Measurements from ENCODE around the gene PRR20C.
A peak's percentile ranks its signal among the peaks of the same experiment; 100 is the strongest.
"Not testable (repeated sequence)": the region's sequence is repeated elsewhere in the genome, so short reads cannot be mapped to it uniquely, and the experiment has no call there.

Gene PRR20C

GRCh38 chr13:57153761-57154160, at the start of gene PRR20C:
Gene PRR20C, plus strand, starts transcription at chr13:57154061. Its CDS starts 387 bp downstream, at chr13:57154448.
- not testable (repeated sequence) for DNase-seq (ENCODE audit: low spot score); H3K4me3 ChIP-seq; H3K27ac ChIP-seq

DNA sequence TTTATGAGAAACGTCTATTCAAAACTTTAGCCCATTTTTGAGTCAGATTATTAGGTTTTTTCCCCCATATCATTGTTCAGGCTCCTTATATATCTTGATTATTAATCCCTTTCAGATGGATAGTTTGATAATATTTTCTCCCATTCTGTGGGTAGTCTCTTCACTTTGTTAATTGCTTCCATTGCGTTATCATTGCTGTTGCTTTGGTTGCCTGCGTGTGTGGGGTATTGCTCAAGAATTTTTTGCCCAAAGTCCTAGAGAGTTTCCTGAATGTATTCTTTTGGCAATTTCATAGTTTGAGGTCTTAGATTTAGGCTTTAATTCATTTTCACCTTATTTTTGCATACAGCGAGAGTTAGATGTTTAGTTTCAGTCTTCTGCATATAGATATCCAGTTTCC, 38.9 kb upstream of the PRR20C start:
- no peak overlapping the region for H3K27ac ChIP-seq
- no peak overlapping the region for H3K4me3 ChIP-seq
- DNase-seq (ENCODE audit: low spot score) = no peak
- TF ChIP-seq CTCF (IDR thresholded peaks at IDR 0.05) = no peak

- no peak overlapping the region for H3K4me3 ChIP-seq
- no peak for DNase-seq (ENCODE audit: low spot score)
- no peak for TF ChIP-seq CTCF (IDR thresholded peaks at IDR 0.05)
- peak overlapping the region in 1 of 2 donors; percentile 14 for H3K27ac ChIP-seq
Measured at GRCh38 chr13:57123681-57124080, 30.2 kb upstream of the PRR20C start.

DNA sequence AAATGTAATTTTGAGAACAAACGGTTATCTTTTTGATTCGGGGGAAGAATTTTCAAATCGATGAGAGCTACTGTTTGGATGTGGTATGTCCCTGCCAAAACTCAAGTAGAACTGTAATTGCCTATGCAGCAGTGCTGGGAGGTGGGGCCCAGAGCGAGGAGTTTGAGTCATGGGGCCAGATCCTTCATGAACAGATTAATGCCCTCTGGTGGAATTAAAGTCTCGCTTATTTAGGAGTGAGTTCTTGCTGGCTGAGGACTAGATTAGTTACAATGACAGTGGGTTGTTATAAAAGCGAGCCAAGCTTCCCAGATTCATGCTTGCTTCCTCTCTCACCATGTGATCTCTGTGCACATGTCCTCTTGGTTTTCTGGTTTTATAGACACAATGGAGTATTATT, 25.0 kb upstream of the PRR20C start:
- no peak overlapping the region for H3K27ac ChIP-seq
- DNase-seq (ENCODE audit: low spot score) = no peak
- TF ChIP-seq CTCF (IDR thresholded peaks at IDR 0.05) = no peak
- H3K4me3 ChIP-seq = no peak overlapping the region

DNA sequence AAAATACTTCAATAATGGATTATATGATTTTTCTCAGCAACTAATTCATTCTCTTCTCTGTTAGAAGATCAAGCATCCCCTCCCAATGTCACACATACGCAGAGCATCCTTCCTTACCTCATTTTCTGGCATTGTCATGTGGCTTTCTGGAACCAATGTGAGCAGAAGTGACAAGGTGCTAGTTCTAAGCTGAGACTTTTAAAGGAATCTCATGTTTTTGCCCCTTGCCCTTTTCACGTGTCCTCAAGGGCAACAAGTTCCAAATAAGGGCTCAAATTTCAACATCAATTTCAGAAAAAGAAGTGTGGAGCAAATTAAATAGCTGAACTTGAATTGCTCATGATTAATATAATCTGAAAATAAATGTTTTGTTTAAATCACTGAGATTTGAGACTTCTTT, 17.8 kb upstream of the PRR20C start:
- H3K4me3 ChIP-seq = no peak overlapping the region
- H3K27ac ChIP-seq = no peak overlapping the region
- TF ChIP-seq CTCF (IDR thresholded peaks at IDR 0.05) = no peak
- DNase-seq (ENCODE audit: low spot score) = no peak

DNA sequence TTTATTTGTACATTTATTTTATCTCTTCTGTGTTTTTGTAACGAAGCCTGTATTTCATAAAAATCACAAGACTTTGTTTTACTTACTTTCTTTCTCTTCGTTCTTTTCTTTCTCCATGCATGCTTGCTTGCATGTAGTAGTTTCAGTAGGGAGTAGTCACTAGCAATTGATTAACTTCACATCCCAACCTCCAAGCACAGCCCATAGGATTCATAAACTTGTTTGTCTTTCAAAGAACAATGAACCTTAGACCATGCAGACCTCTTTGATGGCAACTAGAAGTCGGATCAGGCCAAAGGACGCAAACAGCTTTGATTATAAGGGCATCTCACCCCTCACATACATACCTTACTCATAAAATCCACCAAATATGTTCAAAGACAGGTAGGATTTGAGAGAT, 16.3 kb upstream of the PRR20C start:
- DNase-seq (ENCODE audit: low spot score) = no peak
- no peak overlapping the region for H3K4me3 ChIP-seq
- TF ChIP-seq CTCF (IDR thresholded peaks at IDR 0.05) = no peak
- H3K27ac ChIP-seq = no peak overlapping the region

DNA sequence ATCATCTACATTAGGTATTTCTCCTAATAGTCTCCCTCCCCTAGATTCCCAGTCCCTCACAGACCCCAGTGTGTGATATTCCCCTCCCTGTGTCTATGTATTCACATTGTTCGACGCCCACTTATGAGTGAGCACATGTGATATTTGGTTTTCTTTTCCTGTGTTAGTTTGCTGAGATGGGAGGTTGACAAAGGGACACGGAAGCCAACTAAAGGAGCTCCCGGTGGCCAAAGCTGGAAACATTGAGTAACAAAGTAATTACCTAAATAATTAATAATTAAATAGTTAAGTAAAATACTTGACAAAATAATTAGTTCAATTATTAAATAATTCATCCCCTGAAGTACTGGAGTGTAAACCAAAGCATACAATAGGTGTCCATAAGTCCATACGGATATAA, 14.9 kb upstream of the PRR20C start:
- Histone ChIP-seq H3K4me3 (no peak overlapping the region), H3K27ac (no peak overlapping the region)
- DNase-seq (ENCODE audit: low spot score) = no peak
- TF ChIP-seq CTCF (IDR thresholded peaks at IDR 0.05) = no peak

DNA sequence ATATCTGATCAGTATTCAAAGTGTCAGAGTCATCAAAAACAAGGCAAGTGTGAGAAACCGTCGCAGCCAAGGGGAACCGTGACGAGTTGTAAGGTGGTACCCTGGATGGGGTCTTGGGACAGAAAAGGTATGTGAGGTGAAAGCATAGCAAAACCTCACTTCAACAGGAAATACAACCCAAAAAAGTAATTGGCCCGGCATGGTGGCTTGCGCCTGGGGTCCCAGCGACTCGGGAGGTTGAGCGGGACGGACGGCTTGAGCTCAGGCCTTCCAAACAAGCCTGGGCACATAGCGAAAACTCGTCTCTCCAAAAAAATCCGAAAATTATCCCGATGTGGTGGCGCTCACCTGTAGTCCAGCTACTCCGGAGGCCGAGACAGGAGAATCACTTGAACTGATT, 14.1 kb upstream of the PRR20C start:
- not testable (repeated sequence) for H3K4me3 ChIP-seq; H3K27ac ChIP-seq; DNase-seq (ENCODE audit: low spot score)

GRCh38 chr13:57140235-57140968, 13.5 kb upstream of the PRR20C start, which contains the start of gene PRR20A:
Gene PRR20A, plus strand, starts transcription at chr13:57140918. Its CDS starts 387 bp downstream, at chr13:57141305.
- not testable (repeated sequence) for H3K4me3 ChIP-seq; DNase-seq (ENCODE audit: low spot score); H3K27ac ChIP-seq

- not testable (repeated sequence) for H3K4me3 ChIP-seq; H3K27ac ChIP-seq; DNase-seq (ENCODE audit: low spot score)
Measured at GRCh38 chr13:57147188-57147587, 6.7 kb upstream of the PRR20C start, which contains the start of gene PRR20B. Gene PRR20B, plus strand, starts transcription at chr13:57147488. Its CDS starts 387 bp downstream, at chr13:57147875.

DNA sequence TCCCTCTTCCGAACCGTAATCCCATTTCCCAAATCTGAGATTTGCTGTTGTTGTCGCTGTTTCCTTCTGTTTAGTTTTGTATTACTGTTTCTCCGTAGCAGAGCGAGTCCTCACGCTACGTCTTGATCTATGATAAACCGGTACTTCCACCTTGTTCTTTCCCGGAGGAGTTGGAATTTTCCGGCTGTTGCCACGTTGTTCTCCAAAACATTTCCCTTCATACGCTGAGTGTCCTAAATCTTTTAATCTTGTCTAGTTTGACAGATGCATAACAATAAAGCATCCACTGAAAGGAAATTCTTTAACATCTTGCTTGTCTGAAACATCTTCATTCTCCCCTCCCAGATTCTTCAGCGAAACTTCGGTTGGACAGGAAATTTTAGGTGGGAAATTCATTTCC, 5.8 kb upstream of the PRR20C start:
- H3K4me3 ChIP-seq; DNase-seq (ENCODE audit: low spot score); H3K27ac ChIP-seq: not testable (repeated sequence)

GRCh38 chr13:57160332-57160731, 6.5 kb downstream of the PRR20C start, which contains the start of gene PRR20D:
Gene PRR20D, plus strand, starts transcription at chr13:57160632. Its CDS starts 387 bp downstream, at chr13:57161019.
- H3K27ac ChIP-seq; H3K4me3 ChIP-seq; DNase-seq (ENCODE audit: low spot score): not testable (repeated sequence)

Measured in coronary artery (tissue), 2 donors.